Activated CD8-positive, alpha-beta memory T cell treated with anti-CD3 and anti-CD28 coated beads, Interleukin-2, amount 50 U/mL, for 1 hour (primary cell): ENCODE results near the gene NID1.
"Not testable (repeated sequence)": the region's sequence is repeated elsewhere in the genome, so short reads cannot be mapped to it uniquely, and the experiment has no call there.

Experiments used
- DNase-seq: peaks from one replicate; pipeline ENCODE4 v3.0.0-alpha.2; 2020; ENCODE audit errors: extremely low read depth

The NID1 gene

DNA sequence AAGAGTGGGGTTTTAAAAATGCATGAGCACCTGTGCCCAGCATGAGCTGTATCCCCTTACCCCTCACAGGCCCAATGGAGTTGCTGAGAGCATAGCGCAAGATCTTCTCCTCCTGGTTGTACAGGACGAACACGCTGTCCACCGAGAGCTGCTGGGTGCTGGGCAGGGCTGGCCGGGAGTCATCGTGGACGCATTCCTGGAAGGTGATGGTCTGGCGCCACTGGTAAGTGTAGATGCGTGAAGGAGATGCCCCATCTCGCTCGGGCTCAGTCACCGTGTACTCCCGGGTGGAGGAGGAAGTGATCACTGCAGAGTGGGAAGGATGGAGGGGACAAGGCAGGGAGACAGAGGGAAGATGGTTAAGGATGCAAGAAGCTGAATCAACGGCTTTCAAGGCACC lies 39.1 kb downstream of the NID1 start:
- DNase-seq, result no peak

DNA sequence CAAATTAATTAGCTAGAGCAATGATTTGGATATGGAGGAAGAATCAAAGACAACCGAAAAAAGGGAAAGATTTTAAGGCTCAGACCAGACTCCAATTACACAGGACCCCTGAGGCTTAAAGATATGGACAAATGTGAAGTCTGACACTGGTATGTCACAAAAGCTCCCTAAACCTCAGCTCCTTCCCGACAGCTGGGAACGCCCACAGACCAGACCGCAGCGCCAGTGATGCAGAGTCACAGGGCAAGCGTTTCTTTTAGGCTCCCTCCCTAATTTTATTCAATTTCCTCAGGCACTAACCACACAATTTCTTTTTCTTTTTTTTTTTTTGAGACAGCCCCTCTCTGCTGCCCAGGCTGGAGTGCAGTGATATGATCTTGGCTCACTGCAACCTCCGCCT lies 40.2 kb downstream of the NID1 start:
- no peak for DNase-seq

DNA sequence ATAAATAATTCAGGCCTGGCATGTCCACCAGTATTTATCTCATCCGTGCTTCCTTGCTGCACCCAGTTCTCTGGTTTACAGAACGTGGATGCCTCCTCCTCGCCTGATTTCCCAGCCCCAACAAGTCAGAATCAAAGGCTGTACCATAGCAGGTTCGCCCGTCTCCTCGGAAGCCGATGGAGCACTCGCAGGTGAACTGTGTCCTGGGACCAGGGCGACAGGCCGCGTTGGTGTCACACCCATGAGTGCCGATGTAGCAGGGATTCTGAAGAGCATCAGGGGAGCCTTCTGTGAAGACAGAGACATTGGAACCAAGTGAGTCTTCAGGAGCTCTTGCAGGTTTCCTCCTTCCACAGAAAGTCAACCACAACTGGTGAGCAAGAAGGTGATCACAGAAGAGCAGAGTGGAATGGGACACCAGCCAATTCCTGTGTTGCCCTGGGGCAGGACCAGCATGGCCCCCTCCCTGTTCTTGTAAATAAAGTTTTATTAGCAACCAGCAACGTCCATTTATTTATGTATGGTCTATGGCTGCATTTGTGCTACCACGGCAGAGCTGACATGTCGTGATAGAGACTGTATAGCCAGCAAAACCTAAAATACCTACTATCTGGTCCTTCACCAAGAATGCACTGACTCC lies 40.8 kb downstream of the NID1 start:
- DNase-seq, result no peak

DNA sequence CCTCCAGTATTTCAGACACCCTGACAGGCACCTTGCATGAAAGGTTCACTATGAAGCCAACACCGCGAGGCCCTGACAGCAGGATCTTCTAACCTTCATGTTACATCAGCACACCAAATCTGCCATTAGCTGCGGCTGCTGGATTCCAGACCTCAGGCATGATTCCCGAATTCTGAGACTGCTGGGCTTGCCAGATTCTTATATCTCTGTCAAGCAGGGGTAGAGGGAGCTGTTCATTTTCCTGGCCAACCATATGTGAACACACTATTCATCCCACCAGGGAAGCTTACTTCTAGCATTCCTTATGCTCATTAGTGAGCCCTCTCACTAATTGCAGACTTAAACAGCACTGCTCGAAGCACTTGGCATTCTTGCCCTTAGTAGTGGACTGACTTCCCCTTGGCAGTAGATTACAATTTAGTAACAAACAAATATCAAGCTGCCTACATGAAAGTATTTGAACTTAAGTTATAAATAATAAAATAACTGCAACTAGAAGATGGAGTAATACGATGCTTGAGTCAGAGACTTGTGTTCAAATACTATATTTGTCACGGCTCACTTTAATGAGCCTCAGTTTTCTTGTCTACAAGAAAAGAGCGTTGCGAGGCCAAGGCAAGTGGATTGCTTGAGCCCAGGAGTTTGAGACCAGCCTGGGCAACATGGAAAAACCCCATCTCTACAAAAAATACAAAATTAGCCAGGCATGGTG lies 43.3 kb downstream of the NID1 start:
- DNase-seq, result no peak

DNA sequence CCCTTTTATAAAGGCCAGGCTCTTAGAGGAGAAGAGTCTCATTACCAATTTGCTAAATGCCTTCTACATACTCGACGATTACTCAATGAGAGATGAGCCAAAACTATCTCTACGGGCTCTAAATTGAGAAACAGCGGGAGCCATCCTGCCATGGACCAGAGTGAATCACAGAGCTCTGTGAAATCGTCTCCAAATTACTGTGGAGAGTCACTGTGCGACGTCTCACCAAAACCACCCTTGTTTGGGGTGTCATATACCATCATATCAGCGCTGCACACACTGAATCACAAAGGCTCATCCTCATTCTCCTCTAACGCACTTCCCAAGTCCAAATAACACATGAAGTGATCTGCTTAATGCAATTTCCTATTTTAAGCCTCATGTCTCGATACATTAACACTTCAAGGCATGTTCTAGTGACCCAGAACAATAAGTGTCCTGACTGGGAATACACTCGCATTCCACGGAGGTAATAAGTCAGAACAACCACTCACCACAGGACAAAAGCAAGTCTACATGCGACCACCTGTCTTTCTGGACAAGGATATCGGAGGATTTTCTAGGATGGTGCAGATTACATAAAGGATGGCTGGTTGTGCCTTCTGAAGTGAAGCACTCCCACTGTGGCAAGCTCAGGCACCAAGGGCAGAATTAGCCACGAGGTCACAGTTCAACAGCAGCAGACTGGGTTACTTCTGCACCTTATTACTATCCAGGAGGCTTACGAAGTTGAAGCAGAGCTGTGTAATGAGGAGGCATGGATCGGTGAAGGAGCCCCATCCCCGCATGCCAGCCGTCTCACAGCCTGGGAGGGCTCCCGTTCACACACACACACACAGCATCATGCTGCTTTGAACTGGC lies 44.3 kb downstream of the NID1 start:
- no peak for DNase-seq

DNA sequence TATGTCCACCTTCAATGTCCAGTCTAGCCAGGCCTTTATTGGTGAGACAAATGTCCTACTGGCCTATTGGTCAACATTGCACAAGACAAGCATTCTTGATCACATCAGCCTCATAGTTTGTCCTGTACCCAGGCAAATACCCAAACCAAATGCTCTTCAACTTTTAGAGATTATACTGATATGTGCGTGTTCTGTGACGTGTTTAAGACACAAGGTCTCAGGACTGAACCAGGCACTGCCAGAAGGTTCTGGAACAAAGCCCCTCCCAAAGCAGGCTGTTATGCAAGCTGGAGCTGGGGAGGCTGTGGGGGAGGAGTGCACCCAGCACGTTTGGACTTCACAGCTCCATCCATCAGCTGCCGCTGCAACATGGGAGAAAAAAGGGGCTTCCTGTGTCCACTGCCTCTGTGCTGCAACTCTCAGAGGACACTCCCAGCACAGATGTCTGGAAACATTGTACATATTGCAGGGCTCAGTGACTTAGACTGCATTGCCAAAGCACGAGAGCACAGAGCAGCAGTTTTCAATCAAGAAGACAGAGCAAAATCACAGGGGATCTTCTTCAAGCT lies 45.9 kb downstream of the NID1 start:
- DNase-seq, result no peak

DNA sequence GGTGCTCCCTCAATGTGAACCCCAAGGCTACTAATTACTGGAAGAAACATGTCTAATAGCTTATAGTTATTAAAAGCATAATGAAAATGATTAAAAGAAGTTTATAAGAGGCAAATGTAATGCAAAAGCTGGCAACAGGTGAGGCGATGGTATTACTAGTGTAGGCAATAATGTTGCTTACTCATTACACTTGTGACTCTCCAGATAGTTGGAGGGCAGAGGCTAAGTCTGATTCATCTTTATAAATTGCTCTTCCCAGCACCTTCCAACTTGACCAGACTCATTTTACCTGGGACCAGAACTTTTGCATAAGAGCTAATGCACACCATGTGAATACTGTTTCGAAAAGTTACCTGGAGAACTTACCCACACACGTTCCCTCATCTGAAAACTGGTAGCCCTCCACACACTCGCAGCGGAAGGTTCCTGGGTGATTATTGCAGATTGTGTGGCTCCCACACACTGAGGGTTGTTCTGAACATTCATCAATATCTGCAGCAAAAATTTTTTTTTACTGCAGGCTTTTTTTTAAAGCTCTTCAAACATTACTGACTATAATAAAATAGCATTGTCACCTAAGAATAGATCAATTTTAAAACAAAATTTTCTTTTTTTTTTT lies 48.0 kb downstream of the NID1 start:
- DNase-seq, result no peak

DNA sequence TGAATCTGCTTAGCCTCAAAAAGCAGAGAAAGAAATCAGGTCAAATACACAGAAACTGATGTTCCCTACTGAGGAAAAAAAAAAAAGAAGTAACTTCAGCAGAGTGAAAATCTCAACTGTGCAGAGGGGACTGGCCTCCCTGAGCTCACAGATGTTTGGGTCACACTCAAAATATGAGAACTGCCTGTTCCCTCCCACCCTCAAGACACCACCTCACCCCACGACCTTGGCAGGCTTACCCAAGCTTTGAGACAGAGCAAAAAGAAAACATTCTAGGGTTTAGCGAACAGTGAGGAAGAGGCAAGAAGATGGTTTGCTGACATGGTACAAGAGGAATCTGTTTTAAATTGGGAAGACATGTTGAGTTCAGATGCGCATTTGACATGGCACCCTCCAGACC lies 48.8 kb downstream of the NID1 start:
- DNase-seq, result no peak

DNA sequence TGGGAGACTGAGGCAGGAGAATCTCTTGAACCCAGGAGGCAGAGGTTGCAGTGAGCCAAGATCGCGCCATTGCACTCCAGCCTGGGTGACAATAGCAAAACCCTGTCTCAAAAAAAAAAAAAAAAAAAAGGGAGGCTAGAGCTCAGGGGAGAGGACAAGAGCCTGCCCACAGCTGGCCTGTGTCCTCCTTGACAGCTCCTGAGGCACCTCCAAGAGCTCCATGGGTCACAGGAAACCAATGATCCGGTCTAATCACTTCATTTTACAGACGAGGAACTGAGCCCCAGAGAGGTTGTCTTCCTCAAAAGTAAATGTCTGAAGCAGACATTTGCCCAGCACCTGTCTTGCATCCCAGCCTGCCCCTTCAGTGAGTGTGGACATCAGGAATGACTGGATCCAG lies 49.4 kb downstream of the NID1 start:
- DNase-seq, result no peak

DNA sequence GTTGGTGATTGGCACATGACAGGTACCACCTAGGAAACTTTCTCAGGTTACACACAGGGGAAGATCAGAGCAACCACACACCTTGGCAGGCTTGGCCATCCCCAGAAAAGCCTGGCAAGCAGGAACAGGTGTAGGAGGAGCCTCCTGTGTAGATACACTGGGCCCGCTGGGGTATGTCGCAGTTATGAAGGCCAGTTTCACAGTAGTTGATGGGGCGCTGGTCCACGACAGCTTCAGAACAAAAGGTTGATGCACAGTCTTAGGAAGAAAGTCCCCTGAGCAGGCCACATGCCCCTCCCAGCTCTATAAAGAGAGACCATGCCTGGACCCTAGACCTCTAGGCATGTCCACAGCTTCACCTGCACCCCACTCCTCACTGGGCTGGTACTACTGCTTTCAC lies 51.6 kb downstream of the NID1 start:
- DNase-seq, result no peak

DNA sequence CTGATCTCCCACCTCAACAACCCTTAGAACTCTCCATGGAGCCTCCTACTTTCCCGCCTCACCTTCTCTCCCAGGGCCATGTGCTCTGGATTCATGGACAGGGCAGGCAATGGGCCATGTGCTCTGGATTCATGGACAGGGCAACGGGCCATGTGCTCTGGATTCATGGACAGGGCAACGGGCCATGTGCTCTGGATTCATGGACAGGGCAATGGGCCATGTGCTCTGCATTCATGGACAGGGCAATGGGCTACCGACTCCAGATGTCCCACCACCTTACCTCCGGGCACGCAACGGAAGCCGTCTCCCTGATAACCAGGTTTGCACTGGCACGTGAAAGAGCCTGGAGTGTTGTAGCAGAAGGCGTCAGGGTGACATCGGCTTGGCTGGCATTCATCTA lies 53.2 kb downstream of the NID1 start:
- no peak for DNase-seq

DNA sequence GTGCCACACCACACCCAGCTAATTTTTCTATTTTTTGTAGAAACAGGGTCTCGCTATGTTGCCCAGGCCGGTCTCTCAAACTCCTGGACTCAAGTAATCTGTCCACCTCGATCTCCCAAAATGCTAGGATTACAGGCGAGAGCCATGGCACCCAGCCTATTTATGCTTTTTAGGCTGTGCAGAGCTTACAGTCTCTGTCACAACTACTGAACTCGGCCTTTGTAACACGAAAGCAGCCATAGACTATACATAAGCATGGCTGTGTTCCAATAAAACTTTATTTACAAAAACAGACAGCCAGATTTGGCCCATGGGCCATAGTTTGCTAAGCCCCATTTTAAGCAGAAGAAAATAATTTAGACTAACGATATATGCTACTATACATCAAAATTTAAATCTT lies 54.4 kb downstream of the NID1 start:
- no peak for DNase-seq

DNA sequence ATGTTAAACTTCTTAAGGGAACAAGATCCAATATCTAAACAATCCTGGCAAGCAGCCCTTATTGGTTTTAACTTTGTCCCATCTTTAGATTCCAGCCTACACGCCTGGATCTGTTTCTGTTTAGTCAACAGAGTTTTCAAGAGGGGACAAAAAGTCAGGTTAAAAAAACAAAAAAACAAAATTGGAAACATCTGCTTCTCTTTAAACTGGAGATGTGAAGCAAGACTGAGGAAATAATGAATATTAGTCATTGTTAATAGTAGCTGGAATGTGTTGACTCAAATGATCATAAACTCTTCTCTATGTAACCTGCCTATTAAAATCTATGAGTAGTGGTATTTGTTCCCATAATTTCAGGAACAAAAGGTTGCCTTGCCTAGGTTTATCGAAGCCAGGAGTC lies 55.0 kb downstream of the NID1 start:
- no peak for DNase-seq

DNA sequence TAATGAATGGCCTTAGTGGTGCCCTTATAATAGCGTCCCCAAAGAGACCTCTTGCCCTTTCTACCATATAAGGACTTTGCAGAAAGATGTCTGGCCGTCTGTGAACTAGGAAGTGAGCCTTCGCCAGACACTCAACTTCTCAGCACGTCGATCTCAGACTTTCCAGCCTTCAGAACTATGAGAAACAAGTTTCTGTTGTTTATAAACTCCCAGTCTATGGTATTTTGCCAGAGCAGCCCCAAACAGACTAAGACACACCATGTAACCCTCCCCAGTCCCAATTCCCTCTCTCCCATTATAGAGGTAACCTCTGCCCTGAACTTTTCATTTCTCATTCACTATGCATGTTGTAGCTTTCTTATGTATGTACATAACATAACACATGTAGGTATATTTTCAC lies 55.7 kb downstream of the NID1 start:
- DNase-seq, result no peak

DNA sequence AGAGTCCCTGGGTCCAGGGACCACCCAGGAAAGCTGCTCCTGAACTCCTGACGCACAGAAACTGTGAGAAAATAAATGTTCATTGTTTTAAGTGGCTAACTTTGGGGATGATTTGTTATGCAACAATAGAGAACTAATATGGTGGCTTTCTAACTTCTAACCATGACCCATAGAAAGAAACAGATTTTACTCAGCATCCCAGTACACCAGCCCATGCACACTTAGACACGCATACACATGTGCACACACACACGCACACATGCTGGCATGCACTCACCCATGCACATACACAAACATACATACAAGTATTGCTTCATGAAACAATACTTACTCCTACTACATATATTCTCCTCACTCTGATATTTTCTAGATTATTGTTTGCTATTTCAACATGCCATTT lies 57.1 kb downstream of the NID1 start:
- no peak for DNase-seq

DNA sequence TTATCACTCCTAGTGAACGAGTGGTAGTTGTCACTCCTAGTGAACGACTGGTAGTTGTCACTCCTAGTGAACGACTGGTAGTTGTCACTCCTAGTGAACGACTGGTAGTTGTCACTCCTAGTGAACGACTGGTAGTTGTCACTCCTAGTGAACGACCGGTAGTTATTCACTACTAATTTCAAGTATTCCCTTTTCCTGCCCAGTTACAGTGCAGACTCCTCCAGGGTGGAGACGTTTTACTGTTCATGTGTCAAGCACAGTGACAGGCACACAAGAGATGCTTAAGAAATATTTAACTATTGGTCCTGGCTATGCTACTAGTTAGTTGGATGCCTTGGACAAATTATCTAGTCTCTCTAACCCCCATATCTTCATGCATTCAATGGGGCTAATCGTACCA lies 61.8 kb downstream of the NID1 start:
- DNase-seq, result not testable (repeated sequence)

DNA sequence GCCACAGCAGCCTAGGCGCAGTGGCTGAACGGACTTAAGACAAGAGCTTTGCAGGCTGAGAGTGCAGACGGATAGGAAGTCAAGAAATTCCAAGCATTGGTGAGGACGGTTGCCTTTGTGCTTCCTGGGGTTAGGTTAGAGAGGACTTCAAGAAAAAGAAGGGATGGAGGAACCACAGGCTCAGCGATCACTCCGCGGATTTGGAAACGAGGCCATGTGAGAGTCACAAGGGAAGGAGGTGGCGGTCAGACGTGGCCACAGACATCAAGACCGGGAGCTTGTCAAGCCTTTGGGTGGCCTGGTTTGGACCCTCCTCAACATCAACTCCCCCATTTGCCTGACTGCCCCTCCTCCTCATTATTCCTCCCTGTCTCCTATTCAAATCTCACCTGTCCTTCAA lies 62.3 kb downstream of the NID1 start:
- no peak for DNase-seq

DNA sequence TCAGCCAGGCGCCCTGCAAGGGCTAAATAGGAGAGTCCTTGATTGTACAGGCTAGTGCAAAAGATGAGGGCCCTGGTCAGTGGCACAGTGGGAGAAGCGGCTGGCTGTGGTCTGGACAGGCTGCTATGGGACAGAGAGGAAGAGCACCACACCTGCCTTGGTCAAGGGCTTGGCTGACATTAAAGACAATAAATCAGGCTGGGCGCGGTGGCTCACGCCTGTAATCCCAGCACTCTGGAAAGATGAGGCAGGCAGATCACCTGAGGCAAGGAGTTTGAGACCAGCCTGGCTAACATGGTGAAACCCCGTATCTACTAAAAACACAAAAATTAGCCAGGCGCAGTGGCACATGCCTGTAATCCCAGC lies 62.9 kb downstream of the NID1 start:
- no peak for DNase-seq

DNA sequence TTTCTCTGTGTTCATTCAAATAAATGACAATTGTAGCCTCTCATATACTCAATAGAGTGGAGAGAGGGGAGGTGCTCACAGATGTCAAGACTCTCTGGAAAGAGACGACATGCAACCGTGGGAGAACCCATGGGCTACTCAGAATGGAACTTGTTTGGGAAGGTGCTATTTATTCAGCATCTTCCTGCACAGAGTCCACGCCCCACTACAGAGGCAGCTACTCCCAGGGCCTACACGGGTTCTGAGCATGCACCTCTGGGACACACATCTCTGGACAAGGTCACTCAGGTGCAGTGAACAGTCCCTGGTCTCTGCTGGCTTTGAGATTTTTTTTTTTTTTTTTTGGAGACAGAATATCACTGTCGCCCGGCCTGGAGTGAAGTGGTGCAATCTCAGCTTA lies 64.1 kb downstream of the NID1 start:
- no peak for DNase-seq

DNA sequence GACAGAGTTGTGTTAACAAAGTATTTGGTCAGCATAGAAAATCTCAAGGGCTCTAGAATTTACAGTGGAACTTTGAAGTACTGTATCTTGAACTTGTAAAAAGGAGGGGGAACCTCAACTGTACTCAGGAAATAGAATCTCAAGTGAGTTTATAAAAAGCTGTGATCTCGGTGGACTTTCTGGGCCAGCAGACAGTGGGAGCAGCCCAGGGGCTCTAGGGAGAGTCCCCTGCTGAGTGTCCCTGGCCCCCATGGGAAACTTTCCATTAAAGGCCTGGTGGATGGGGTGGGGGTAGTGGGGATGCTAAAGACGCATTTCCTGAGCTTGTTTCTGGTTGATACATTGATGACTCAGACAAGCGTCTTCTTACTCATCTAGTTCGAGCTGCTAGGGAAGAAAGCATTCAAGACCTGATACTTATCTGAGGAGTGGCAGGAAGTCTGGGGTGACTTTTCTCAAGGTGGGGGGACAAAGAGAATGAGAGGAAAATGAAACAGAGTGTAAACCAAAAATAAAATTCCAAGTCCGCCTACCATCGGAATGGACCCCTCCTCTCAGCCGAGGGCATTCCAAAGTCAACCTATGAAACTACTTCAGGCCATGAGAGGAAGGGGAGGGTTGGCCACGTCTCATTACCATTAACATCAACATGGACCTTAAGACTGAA lies 65.5 kb downstream of the NID1 start:
- DNase-seq, result peak; percentile 36

DNA sequence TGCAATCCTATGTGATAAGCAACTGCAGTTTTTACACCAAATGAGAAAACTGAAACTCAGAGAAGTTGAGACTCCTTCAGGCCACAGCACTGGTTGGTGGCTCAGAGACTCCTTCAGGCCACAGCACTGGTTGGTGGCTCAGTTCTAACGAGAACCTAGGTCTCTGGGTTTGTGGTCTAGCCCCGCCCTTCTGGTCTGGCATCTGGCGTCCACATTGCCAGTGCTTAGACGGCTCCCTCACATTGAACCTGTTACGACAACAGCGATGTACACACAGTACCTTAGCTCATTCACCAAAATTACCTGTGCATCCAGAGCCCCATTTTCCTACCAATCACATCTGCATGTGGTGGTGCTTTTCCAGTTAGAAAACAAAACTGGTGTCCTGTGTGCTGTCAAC lies 66.1 kb downstream of the NID1 start:
- peak; percentile 14 for DNase-seq

DNA sequence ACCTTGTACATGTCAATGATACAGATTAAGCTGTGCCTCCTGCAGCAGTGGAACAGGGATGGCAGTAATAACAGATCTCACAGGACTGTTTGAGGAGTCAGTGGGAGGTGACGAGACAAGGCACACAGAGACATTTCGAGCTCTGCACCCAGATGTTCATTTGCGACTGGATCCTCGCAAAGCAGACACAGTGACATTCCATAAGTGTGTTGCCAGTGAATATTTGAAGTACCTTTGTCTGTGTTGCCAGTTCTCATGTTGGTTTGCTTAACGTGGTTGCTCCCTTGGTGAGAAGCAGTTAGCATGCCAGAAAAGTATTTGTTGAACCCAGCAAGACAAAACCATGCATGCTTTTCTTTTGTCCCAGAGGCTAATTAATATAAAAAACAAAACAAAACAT lies 67.0 kb downstream of the NID1 start:
- no peak for DNase-seq
